GM12878 (cell line): Measurements from ENCODE around the gene EXD1.

Experiments used
- CHD2 ChIP-seq: IDR thresholded peaks from 2 replicates; pipeline ENCODE4 v1.6.1; 2011; ENCODE audit warnings: low read depth, low read length, improper control_type of control experiment, borderline replicate concordance
- CTCF ChIP-seq, 3 experiments: IDR thresholded peaks in 2 of 3; conservative IDR thresholded peaks in 1 of 3; 2 replicates each; pipeline ENCODE4 v1.5.1; 2011; ENCODE audit warnings: low read depth in 3 of 3, low read length in 3 of 3, mild to moderate bottlenecking in 3 of 3, control low read depth in 2 of 3, moderate library complexity in 2 of 3, inconsistent platforms in 1 of 3, mixed read lengths in 1 of 3; ENCODE audit not compliant: control insufficient read depth in 2 of 3, insufficient read depth in 1 of 3; ENCODE audit errors: extremely low read depth in 1 of 3
- SP1 ChIP-seq: IDR thresholded peaks from one replicate; pipeline ENCODE4 v1.6.1; 2011; ENCODE audit warnings: low read depth, low read length
- ZNF384 ChIP-seq: IDR thresholded peaks from 2 replicates; pipeline ENCODE4 v1.6.1; 2012; ENCODE audit warnings: low read depth, mild to moderate bottlenecking, low read length, improper control_type of control experiment, borderline replicate concordance

GRCh38 chr15:41279535-41280283 lies 49.2 kb upstream of the EXD1 start:
- no peak for TF ChIP-seq CTCF (IDR thresholded peaks at IDR 0.05 in 2 of 3, conservative IDR thresholded peaks at IDR 0.05 in 1 of 3; ENCODE audit: control insufficient read depth in 2 of 3, extremely low read depth in 1 of 3, insufficient read depth in 1 of 3, low read depth in 3 of 3, low read length in 3 of 3)
- TF ChIP-seq CHD2: no peak
- no peak for TF ChIP-seq ZNF384
- no peak for TF ChIP-seq SP1
